IPS-20b (cell line): ENCODE data around the gene CYP4F3.
"Not testable (repeated sequence)": the region's sequence is repeated elsewhere in the genome, so short reads cannot be mapped to it uniquely, and the experiment has no call there.

Experiments
- H3K27ac ChIP-seq: one replicate; pipeline ENCODE4 v1.5.1; 2013; ENCODE audit warnings: low read length
- H3K27me3 ChIP-seq: 2 replicates; pipeline ENCODE4 v1.6.1; 2013; ENCODE audit warnings: mild to moderate bottlenecking, low read length, inconsistent platforms; ENCODE audit not compliant: insufficient read depth
- H3K36me3 ChIP-seq: 2 replicates; pipeline ENCODE4 v1.6.1; 2013; ENCODE audit warnings: low read depth, mild to moderate bottlenecking, inconsistent platforms, low read length, moderate library complexity; ENCODE audit not compliant: insufficient read depth
- H3K4me1 ChIP-seq: 2 replicates; pipeline ENCODE4 v1.6.1; 2013; ENCODE audit warnings: mild to moderate bottlenecking, control low read depth, inconsistent platforms, low read length, moderate library complexity; ENCODE audit not compliant: insufficient read depth
- H3K4me3 ChIP-seq: 2 replicates; pipeline ENCODE4 v1.5.1; 2013; ENCODE audit warnings: mild to moderate bottlenecking, low read length, inconsistent platforms
- H3K9ac ChIP-seq: 2 replicates; pipeline ENCODE4 v1.6.1; 2013; ENCODE audit warnings: low read depth, mild to moderate bottlenecking, inconsistent platforms, low read length, moderate library complexity
- H3K9me3 ChIP-seq: 2 replicates; pipeline ENCODE4 v1.6.1; 2013; ENCODE audit warnings: mild to moderate bottlenecking, low read depth, low read length, inconsistent platforms; ENCODE audit not compliant: insufficient read depth

Gene CYP4F3

DNA sequence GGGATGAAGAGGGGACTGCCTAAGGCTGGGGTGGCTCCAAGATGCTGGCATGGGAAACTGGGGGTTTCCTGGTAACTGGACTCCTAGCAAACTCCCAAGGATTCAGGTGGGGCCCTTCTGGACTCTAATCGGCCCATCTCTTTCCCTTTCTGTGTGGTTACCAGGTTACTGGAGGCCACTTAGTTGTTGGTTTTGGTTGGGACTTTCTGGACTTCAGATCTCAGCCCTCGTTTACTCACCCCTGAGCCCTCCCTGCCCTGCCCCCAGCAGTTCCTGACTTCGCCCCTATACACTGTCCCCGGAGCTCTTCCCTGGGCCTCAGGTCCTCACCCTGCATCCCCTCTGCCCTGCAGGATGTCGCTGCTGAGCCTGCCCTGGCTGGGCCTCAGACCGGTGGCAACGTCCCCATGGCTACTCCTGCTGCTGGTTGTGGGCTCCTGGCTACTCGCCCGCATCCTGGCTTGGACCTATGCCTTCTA, 32.5 kb downstream of the CYP4F3 start:
- Histone ChIP-seq H3K9ac (no peak overlapping the region), H3K9me3 (peaks cover 76% of the 10 kb centered on the region), H3K36me3 (no peaks in the 10 kb centered on the region), H3K4me3 (no peak overlapping the region), H3K27ac (no peak overlapping the region), H3K27me3 (no peaks in the 10 kb centered on the region), H3K4me1 (no peaks in the 10 kb centered on the region)

DNA sequence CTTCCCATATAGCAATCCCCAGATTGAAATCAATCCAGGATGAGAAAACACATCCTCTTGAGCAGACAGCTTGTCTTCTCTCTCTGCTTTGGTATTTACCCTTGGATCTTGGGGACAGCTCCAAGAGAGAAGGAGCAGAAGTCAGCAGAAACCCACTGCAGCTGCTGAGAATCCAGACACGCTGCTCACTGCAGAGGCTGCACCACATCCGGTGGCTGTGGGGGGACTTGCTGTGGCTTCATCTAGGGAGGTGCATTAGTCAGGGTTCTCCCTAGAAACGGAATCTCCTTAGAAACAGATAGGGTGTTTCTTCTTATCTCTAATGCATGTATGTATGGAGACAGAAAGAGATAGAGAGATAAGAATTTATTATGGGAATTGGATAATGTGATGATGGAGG, 34.9 kb downstream of the CYP4F3 start:
- no peaks in the 10 kb centered on the region for H3K4me1 ChIP-seq
- no peaks in the 10 kb centered on the region for H3K36me3 ChIP-seq
- H3K27me3 ChIP-seq: no peaks in the 10 kb centered on the region
- H3K4me3 ChIP-seq: no peak overlapping the region
- H3K9me3 ChIP-seq: peaks cover 76% of the 10 kb centered on the region
- H3K27ac ChIP-seq: no peak overlapping the region
- H3K9ac ChIP-seq: no peak overlapping the region

DNA sequence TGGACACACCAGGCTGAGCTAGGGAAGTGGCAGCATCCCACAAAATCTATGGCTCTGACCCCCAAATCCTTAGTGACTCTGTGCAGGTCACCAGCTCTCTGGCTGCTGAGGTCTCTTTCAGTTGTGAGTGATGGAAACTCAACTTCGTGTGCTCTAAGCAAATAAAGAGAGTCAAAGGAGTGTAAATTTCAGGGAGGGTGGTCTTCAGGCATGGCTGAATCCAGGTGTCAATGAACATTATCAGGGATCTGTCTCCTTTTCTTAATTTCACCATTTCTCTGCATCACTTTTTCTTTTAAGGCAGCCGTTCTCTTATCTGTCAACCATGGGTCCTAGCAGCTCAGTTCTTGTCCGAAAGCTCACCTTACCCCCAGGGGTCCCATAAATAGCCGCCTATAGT, 38.4 kb downstream of the CYP4F3 start:
- Histone ChIP-seq H3K4me1 (no peaks in the 10 kb centered on the region), H3K27me3 (no peaks in the 10 kb centered on the region), H3K27ac (no peak overlapping the region), H3K36me3 (no peaks in the 10 kb centered on the region), H3K9ac (no peak overlapping the region), H3K9me3 (peaks cover 79% of the 10 kb centered on the region), H3K4me3 (no peak overlapping the region)

DNA sequence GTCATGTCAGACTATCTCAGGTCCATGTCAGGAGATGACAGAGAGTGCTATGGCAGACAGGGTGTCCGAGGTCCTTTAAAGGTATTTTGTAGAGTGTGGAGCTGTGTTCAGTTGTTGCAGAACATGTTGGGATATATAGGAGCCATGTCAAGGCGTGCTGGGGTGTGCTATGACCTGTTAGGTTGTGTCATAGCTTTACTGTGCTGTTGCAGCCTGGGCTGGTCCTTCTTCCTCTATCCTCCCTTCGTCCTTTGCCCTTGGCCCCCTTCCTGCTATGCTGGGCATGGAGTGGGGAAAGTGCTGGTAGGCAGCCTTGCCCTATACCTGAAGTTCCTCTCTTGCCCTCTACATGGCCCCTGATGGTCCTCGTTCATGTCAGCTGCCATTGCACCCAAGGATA, 39.2 kb downstream of the CYP4F3 start:
- not testable (repeated sequence) for H3K4me3 ChIP-seq, H3K27me3 ChIP-seq, H3K9ac ChIP-seq, H3K4me1 ChIP-seq, H3K36me3 ChIP-seq, H3K27ac ChIP-seq
- H3K9me3 ChIP-seq: peaks cover 81% of the 10 kb centered on the region

DNA sequence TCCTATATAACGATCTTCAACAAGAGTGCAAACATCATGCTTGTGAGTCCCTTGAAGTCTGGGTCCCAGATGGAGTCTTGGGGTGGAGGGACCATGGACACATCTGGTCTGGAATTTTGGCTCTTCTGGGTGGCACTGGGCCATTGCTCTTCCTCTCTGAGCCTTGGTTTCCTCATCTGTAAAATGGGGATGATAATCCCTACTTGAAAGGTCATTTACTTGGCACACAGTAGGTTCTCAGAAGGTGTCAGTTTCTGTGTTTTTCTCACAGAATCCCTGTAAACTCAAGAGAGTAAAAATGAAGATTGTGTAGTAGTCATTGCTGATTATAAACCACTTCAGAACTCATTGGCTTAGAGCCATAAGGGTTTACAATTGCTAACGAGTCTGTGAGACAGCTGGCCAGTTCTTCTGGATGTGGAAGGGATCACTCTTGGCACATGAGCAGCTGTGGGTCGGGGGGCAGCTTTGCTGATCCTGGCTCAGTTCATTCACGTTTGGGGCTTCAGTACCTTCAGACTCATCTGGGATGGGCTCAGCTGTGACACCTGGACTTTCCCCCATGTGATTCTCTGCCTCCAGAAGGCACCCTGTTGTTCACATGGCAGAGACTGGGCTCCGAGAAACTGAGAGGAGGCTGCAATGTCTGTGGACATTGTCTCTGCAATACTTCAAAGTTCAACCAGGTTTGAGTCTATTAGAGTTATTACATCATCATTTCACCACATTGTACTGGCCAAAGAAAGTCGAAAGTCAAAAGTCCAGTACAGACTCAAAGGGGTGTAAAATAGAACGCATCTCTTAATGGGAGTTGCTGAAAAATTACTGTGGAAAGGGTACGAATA, 40.0 kb downstream of the CYP4F3 start:
- peaks cover 82% of the 10 kb centered on the region for H3K9me3 ChIP-seq

DNA sequence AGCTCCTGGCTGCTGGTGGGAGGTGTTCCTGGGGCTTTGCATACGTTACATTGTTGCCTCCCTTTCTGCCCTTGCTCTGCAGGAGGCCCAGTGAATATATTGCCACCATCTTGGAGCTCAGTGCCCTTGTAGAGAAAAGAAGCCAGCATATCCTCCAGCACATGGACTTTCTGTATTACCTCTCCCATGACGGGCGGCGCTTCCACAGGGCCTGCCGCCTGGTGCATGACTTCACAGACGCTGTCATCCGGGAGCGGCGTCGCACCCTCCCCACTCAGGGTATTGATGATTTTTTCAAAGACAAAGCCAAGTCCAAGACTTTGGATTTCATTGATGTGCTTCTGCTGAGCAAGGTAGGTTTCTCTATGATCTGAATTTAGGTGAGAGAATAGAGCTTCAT, 42.7 kb downstream of the CYP4F3 start:
- Histone ChIP-seq H3K4me1 (no peaks in the 10 kb centered on the region), H3K36me3 (no peaks in the 10 kb centered on the region), H3K27ac (no peak overlapping the region), H3K27me3 (no peaks in the 10 kb centered on the region), H3K9ac (no peak overlapping the region), H3K9me3 (peaks cover 97% of the 10 kb centered on the region), H3K4me3 (no peak overlapping the region)

More for the DNA sequence above, 40.0 kb downstream of the CYP4F3 start:
- Histone ChIP-seq H3K27ac (no peak overlapping the region), H3K27me3 (no peaks in the 10 kb centered on the region), H3K9ac (no peak overlapping the region), H3K4me1 (no peaks in the 10 kb centered on the region), H3K4me3 (no peak overlapping the region), H3K36me3 (no peaks in the 10 kb centered on the region)

DNA sequence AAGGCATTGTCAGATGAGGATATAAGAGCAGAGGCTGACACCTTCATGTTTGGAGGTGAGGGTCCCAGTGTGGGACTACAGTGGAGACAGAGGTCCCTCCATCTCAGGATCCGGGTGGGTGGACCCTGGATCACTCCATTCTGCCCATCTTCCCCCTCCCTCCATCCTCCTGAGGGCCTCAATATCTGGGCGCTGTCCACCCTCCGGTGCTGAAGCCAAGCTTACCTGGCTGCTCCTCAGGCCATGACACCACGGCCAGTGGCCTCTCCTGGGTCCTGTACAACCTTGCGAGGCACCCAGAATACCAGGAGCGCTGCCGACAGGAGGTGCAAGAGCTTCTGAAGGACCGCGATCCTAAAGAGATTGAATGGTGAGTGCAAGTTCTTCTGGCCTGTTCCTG, 44.1 kb downstream of the CYP4F3 start:
- Histone ChIP-seq H3K27me3 (no peaks in the 10 kb centered on the region), H3K4me1 (no peaks in the 10 kb centered on the region), H3K36me3 (no peaks in the 10 kb centered on the region), H3K9me3 (peaks cover 95% of the 10 kb centered on the region), H3K9ac (no peak overlapping the region), H3K27ac (no peak overlapping the region), H3K4me3 (no peak overlapping the region)

DNA sequence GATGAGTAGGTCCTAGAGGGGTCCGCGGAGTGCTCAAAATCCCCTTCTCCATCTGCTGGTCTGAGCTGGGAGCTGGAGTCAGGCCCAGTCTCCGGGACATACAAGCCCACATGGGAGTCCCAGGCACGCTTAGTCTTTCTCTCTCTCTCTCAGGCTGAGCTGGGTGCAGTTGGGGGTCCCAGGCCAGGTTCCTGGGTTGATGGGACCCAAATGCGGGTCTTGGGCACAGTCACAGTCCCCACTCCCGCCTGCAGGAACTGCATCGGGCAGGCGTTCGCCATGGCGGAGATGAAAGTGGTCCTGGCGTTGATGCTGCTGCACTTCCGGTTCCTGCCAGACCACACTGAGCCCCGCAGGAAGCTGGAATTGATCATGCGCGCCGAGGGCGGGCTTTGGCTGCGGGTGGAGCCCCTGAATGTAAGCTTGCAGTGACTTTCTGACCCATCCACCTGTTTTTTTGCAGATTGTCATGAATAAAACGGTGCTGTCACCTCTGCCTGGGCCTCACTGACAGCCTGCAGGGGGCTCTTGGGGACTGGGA, 56.0 kb downstream of the CYP4F3 start:
- no peak overlapping the region for H3K4me3 ChIP-seq
- no peaks in the 10 kb centered on the region for H3K27me3 ChIP-seq
- peaks cover 68% of the 10 kb centered on the region for H3K9me3 ChIP-seq
- H3K4me1 ChIP-seq: no peaks in the 10 kb centered on the region
- no peak overlapping the region for H3K27ac ChIP-seq
- H3K36me3 ChIP-seq: no peaks in the 10 kb centered on the region
- no peak overlapping the region for H3K9ac ChIP-seq

DNA sequence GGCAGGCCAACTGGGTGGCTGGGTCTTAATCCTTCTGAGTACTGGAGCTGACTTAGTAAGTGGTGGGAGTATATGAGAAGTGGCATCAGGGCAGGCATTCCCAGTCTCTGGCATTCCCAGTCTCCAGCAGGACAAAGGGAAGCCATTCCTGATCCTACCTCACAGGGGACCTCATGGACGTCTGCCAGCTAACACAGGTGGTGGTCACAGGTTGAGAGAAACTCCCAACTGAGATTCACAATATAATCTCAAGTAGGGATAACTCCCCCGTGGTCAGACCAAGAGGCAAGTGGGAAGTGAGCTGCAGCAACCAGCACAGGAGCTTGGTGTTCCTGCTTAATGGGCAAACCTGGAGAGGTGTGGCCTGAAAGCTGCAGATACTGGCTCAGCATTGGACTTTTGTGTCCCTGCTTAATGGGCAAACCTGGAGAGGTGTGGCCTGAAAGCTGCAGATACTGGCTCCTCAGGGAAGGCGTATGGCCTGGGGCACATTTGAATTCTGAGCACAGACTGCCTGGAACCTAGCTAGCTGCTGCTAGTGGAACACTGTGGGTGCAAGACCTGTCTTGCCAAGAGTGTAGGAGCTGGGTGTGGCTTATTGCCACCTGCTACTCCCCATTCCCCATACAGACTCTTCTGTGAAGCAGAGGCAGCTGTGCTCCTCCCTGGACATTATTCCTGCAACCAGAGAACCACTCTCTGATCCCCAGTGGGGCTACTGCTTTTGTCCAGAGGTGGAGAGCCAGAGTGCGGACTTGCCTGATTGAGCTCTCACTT, 61.2 kb downstream of the CYP4F3 start:
- Histone ChIP-seq H3K36me3 (no peaks in the 10 kb centered on the region), H3K9me3 (peaks cover 76% of the 10 kb centered on the region)

DNA sequence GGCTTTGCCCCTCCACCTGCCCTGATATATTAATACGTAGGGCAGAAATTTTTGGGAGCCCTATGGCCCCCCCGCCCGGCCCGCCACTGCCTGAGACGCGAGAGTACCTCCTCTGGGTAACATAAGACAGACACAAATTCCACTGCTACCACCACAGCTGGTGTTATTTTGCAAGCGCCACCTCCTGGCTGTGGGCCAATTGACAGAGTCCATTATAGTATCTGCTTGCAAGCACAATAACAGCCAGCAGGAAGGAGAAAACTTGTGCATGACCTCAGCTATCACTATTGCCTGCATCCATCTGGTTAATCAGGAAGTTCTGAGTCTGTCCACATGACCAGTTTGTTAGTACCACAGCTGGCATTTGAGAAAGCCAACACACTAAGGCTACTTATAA, 61.8 kb downstream of the CYP4F3 start:
- peaks cover 70% of the 10 kb centered on the region for H3K9me3 ChIP-seq

More for the DNA sequence above, 61.2 kb downstream of the CYP4F3 start:
- Histone ChIP-seq H3K4me3 (no peak overlapping the region), H3K4me1 (no peaks in the 10 kb centered on the region), H3K9ac (no peak overlapping the region), H3K27ac (no peak overlapping the region), H3K27me3 (no peaks in the 10 kb centered on the region)

More for the DNA sequence above, 61.8 kb downstream of the CYP4F3 start:
- H3K4me1 ChIP-seq: no peaks in the 10 kb centered on the region
- H3K4me3 ChIP-seq: no peak overlapping the region
- no peak overlapping the region for H3K9ac ChIP-seq
- H3K27me3 ChIP-seq: no peaks in the 10 kb centered on the region
- no peak overlapping the region for H3K27ac ChIP-seq
- H3K36me3 ChIP-seq: no peaks in the 10 kb centered on the region
